Inflammatory macrophage treated with lipopolysaccharide for 4 hours (primary cell): ENCODE data around the gene HADH.
"Not testable (repeated sequence)": the region's sequence is repeated elsewhere in the genome, so short reads cannot be mapped to it uniquely, and the experiment has no call there.

ENCODE experiments used
- DNase-seq: peaks from one replicate; pipeline ENCODE4 v3.0.0-alpha.2; 2020

Gene HADH

GRCh38 chr4:107996949-107997788 is 7.5 kb downstream of the HADH start:
- no peak for DNase-seq

GRCh38 chr4:107997794-107998193 is 8.1 kb downstream of the HADH start:
- DNase-seq = no peak

- no peak for DNase-seq
Observed at GRCh38 chr4:107999932-108000539, 10.3 kb downstream of the HADH start.

GRCh38 chr4:108001540-108002135 is 11.9 kb downstream of the HADH start:
- no peak for DNase-seq

GRCh38 chr4:108003982-108004515 is 14.4 kb downstream of the HADH start:
- no peak for DNase-seq

GRCh38 chr4:108004646-108005045 is 15.0 kb downstream of the HADH start:
- no peak for DNase-seq

GRCh38 chr4:108005807-108006206 is 16.1 kb downstream of the HADH start:
- DNase-seq = no peak

- no peak for DNase-seq
Observed at GRCh38 chr4:108006361-108006760, 16.7 kb downstream of the HADH start.

- DNase-seq = no peak
Observed at GRCh38 chr4:108007984-108008383, 18.3 kb downstream of the HADH start.

GRCh38 chr4:108008721-108009120 is 19.0 kb downstream of the HADH start:
- peak; percentile 59 for DNase-seq

- peak; percentile 29 for DNase-seq
Observed at GRCh38 chr4:108010167-108010566, 20.5 kb downstream of the HADH start.

GRCh38 chr4:108012382-108012781 is 22.7 kb downstream of the HADH start:
- not testable (repeated sequence) for DNase-seq

GRCh38 chr4:108013327-108013726 is 23.6 kb downstream of the HADH start:
- no peak for DNase-seq

- DNase-seq = no peak
Observed at GRCh38 chr4:108013955-108014354, 24.3 kb downstream of the HADH start.

- DNase-seq = peak; percentile 69
Observed at GRCh38 chr4:108018040-108018883, 28.6 kb downstream of the HADH start.

- no peak for DNase-seq
Observed at GRCh38 chr4:108018884-108019187, 29.1 kb downstream of the HADH start.

GRCh38 chr4:108024085-108024877 is 34.6 kb downstream of the HADH start:
- DNase-seq = no peak

- DNase-seq = no peak
Observed at GRCh38 chr4:108024878-108025165, 35.1 kb downstream of the HADH start.

- no peak for DNase-seq
Observed at GRCh38 chr4:108029016-108029720, 39.5 kb downstream of the HADH start.

GRCh38 chr4:108029731-108030130 is 40.0 kb downstream of the HADH start:
- no peak for DNase-seq

- peak; percentile 24 for DNase-seq
Observed at GRCh38 chr4:108030332-108030731, 40.6 kb downstream of the HADH start.
